WI38 (cell line): ENCODE data around the gene CAPN13.

Experiments
- H3K4me3 ChIP-seq: 2 replicates; pipeline ENCODE4 v1.5.1; 2011; ENCODE audit warnings: low read depth, mild to moderate bottlenecking, control low read depth, low read length
- TF ChIP-seq, protein P1 (sequence below): IDR thresholded peaks from 2 replicates; pipeline ENCODE4 v1.5.1; 2012; ENCODE audit warnings: low read depth, mild to moderate bottlenecking, control low read depth, low read length

Gene CAPN13, protein sequence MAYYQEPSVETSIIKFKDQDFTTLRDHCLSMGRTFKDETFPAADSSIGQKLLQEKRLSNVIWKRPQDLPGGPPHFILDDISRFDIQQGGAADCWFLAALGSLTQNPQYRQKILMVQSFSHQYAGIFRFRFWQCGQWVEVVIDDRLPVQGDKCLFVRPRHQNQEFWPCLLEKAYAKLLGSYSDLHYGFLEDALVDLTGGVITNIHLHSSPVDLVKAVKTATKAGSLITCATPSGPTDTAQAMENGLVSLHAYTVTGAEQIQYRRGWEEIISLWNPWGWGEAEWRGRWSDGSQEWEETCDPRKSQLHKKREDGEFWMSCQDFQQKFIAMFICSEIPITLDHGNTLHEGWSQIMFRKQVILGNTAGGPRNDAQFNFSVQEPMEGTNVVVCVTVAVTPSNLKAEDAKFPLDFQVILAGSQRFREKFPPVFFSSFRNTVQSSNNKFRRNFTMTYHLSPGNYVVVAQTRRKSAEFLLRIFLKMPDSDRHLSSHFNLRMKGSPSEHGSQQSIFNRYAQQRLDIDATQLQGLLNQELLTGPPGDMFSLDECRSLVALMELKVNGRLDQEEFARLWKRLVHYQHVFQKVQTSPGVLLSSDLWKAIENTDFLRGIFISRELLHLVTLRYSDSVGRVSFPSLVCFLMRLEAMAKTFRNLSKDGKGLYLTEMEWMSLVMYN

DNA sequence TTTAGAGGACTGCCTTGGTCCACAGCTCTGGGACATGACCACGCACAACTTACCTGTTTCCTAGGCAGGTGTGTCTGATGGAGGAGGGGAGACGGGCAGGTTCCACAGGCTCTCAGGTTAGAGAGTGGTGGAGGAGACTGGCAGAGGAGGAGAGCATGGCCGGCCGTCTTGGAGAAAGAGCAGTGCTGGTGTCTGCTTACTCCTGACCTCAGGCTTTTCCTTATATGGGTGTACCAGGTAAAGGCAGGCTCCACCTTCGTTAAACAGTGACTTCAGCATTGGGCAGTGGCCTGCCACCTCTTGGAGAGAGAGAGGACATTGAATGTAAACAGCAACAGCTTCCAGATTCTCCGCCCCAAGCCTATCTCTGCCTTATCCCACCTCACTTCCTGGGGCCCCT lies at the start of gene CAPN13:
Gene CAPN13, minus strand, starts transcription at position 198 of the 400 bp plus-strand sequence. CDS start 20,121 bp downstream, outside the sequence.
- TF ChIP-seq, protein P1, sequence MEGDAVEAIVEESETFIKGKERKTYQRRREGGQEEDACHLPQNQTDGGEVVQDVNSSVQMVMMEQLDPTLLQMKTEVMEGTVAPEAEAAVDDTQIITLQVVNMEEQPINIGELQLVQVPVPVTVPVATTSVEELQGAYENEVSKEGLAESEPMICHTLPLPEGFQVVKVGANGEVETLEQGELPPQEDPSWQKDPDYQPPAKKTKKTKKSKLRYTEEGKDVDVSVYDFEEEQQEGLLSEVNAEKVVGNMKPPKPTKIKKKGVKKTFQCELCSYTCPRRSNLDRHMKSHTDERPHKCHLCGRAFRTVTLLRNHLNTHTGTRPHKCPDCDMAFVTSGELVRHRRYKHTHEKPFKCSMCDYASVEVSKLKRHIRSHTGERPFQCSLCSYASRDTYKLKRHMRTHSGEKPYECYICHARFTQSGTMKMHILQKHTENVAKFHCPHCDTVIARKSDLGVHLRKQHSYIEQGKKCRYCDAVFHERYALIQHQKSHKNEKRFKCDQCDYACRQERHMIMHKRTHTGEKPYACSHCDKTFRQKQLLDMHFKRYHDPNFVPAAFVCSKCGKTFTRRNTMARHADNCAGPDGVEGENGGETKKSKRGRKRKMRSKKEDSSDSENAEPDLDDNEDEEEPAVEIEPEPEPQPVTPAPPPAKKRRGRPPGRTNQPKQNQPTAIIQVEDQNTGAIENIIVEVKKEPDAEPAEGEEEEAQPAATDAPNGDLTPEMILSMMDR, result no peak
- H3K4me3 ChIP-seq, result no peak within 1 kb of the TSS

DNA sequence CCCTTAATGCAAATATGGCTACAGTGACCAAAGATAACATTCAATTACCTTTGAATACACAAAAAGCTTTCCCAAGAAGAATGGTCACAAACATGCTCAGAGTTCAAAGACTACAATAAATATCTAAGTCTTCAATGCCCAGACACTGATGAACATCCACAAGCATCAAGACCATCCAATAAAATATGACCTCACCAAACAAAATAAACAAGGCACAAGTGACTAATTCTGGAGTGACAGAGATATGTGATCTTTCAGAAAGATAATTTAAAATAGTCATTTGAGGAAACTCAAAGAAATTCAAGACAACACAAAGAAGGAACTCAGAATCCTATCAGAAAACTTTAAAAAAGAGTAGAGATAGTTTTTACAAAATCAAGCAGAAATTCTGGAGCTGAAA lies 40.6 kb upstream of the CAPN13 start:
- H3K4me3 ChIP-seq, result no peak overlapping the region
- TF ChIP-seq, protein P1, result no peak

DNA sequence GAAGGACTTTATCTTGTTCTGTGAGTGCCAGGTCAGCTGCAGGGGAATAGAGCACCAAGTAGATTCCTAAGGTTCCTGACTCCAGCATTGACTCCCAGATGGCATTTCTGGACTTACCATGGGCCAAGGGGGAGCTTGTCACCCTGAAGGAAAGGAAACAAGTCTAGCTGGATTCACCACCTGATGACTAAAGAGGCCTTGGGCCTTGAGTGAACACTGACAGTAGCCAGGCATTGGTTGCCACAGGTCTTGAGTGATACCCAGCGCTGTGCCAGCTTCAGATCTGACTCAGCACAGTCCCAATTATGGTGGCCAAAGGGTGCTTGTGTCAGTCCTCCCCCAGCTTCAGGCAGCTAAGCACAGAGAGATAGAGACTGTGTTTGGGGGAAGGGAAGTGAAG lies 40.1 kb upstream of the CAPN13 start:
- TF ChIP-seq, protein P1, result no peak
- H3K4me3 ChIP-seq, result no peak overlapping the region

DNA sequence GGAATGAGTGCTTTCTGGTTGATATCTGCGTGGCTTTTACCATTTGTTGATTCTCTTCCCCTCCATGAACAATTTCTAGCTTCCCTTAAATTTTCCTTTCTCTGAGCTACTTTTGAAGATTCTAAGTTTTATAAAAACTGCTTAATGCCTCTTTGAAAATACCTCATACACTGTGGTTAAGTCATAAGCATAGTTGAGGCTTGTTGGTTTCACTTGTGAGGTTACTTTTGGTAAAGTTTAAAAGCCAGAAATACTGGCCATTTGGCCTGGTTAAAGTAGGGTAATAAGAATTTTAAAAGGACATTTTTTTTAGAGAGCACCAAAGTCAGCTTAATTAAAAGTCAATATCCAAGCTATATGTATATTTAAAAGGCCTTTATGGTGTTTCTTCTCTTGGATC lies 21.3 kb upstream of the CAPN13 start:
- no peak overlapping the region for H3K4me3 ChIP-seq
- TF ChIP-seq, protein P1, result no peak

DNA sequence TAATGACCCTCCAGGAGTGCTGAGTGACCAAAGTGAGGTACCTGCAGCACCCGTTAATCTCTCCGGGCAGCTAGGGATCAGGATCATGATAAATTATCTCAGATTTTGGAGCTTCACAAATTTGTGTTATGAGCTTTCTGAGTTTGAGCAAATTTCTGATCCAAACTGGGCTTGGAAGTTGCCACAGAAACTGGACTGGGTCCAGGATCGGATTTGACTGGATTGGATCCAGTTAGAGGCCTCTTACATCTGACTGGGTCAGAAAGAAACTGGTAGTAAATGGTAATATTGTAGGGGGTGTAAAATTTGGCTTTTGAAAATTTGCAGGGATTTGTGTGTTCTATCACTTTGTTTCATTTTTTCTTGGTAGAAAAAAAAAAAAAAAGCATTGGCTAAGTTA lies 19.7 kb upstream of the CAPN13 start:
- TF ChIP-seq, protein P1, result no peak

DNA sequence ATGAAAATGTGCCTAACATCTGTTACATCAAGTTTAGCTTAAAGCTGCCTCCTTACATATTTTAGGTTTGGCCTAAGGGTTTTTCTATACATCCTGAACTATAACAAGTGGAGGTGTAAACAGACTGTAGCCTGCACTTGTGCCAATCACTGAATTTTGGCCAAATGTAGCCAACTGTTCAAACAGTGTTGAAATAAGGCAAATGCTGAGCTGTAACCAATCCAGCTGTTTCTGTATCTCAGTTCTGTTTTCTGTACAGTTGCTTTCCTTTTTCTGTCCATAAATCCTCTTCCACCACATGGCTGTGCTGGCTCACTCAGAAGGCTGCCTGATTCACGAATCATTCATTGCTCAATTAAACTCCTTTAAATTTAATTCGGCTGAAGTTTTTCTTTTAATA lies 19.2 kb upstream of the CAPN13 start:
- TF ChIP-seq, protein P1, result no peak
- H3K4me3 ChIP-seq, result no peak overlapping the region

More for the DNA sequence above, 19.7 kb upstream of the CAPN13 start:
- H3K4me3 ChIP-seq, result no peak overlapping the region

DNA sequence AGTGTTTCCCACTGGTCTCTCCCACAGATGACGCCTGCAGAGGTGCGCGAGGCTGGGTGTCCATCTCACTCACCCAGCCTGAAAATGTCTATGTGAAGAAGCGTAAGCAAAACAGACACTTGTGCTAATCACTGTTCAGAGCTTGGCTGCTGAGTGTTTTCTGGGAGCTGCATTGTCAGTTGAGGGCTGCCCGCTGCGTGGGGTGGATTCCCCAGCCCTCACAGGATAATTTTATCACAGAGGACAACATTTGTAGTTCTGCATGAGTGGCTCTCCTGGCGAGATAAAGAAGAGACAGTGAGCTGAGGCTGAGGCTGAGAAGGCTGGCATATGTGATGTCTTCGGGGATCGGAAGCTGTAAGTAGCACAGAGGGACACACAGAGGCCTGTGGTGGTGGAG lies 16.2 kb upstream of the CAPN13 start:
- H3K4me3 ChIP-seq, result no peak overlapping the region
- TF ChIP-seq, protein P1, result no peak
